Tongue (tissue), 2 donors: ENCODE results near the gene ITGBL1. TPM values are rescaled to one million over a fixed set of nuclear protein-coding genes. Genes with fewer than 3 reads are reported as not detected.

Experiments used
- DNase-seq: peaks from one replicate; pipeline ENCODE4 v3.0.0-alpha.2; 2015
- total RNA-seq: library from RNA; depleted of rRNA; stranded (reverse); fragments of >200 nt; gene quantifications from one replicate; pipeline ENCODE4 v1.2.3, GENCODE V29; 2014

Gene ITGBL1
- total RNA-seq, 1 donor from 2014 or later: 4.3 TPM

DNA sequence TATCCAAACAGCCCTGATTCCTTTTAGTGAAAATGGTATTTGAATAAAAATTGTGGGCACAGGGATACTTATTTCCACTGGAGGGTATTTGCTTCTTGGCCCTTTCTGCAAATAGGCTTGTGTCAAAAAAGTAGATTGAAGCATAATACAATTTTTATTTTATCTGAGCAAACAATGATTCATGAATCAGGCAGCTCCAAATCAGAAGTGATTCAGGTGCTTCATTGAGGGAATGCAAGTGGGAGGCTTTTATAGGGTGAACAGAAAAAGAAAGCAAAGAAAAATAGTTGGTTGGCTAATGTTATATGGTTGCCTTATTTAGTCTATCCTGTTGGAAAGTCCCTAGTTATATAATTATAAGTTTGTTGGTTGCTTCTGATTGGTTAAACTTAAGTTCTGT is 117.9 kb downstream of the ITGBL1 start:
- no peak for DNase-seq

DNA sequence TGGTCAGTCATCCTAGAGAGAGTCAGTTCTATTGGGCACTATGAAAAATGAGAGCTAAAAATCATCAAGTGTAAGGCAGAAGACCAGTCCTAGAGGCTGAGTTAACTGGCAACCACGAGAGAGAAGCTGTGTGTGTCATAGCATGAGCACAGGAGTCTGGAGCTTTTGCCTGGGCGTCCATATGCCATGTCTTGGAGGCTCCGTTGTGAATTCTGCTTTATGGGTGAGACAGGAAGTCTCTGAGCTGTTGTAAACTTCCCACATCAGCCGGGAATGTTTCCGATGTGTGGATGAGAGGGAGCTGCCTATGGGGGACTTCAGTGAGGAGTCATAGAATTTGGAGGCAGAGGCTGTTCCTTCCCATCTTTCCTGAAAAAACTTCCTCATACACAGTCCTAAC is 120.0 kb downstream of the ITGBL1 start:
- no peak for DNase-seq

DNA sequence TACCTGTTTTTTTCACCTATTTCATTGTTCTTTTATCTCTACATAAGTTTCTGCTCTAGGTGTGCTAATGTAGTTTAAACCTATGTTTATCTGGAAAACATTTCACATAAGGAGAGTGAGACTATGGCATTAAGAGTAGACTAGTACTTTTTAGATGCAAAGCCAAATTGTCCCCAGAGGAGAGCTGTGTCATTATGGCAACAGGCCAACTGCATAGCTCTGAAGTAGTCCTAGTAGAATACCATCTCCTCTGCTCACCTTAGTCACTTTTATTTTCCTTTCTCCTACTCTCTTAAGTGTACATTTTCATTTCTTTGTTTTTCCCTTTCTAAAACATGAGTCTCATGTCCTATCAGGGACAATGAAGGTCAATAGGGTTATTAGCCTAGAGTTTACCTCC is 123.1 kb downstream of the ITGBL1 start:
- no peak for DNase-seq

DNA sequence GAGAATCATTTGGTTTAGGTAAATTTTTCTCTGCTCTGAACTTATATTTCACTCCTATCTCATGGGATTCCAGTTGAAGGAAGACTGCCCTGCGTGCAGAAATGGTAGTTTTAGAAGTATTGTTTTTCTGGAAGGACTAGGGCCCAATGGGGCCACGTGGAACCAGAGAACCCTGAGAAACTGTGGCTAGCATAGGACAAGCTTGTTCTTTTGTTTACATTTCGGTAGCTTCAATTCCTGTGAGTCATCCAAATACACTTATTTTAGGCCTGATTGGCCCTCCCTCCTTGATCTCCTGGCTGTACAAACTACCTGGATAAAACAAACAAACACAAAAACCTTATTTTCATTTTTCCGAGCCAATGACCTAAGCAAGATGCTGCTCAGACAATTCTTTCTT is 124.0 kb downstream of the ITGBL1 start:
- DNase-seq: no peak

DNA sequence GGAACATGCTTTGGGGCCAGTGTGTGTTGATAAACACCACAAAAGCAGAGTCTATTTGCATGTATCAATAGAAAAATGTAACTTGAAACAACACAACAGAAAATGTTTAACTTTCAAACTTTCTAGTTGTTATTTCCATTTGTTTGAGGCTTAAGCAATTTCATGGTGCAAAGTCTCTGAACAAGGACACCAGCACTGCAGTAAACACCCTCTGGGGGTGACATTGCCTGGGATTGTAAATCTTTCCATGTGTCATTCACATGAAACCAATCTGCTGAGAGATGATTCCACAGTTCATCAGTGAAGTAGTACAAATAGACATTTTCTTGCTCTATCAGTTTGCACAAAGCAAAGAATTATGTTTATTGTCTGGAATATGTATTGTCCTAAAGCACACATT is 124.5 kb downstream of the ITGBL1 start:
- no peak for DNase-seq

DNA sequence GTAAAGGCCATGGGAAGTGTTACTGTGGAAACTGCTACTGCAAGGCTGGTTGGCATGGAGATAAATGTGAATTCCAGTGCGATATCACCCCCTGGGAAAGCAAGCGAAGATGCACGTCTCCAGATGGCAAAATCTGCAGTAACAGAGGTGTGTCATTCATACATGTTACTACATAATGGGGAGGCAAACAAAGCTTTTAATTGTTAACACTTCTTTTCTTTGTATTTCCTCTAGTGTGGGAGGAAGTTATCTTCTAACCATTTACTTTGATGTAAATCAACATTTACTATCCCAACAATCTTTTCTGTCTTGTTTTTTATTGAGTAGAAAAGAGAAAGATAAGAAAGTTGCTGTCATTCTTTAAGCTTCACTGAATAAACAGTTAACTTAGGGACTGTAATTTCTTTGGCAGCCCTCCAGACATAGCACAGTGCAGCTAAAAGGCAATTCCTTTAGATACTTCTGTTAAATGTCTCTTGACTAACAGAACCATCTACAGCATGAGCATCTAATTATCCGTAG is 126.9 kb downstream of the ITGBL1 start:
- peak; percentile 56 for DNase-seq

DNA sequence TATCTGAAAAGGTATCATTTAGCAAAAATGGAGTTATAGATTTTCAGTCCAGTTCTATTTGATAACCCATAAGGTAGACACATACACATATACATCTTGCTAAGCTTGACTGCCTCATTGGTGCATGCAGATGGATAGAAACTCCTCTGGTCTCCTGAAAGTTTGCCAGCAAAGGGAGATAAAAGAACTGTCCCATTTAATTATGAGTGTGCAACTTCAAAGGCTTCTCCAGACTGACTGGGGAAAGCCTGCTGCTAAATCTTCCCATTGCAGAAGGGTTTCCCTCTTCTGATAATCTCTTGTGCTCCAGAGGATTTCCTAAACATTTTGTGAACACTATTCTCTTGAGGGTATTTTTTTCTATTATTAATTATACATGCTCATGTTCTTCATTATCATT is 131.9 kb downstream of the ITGBL1 start:
- DNase-seq: no peak

DNA sequence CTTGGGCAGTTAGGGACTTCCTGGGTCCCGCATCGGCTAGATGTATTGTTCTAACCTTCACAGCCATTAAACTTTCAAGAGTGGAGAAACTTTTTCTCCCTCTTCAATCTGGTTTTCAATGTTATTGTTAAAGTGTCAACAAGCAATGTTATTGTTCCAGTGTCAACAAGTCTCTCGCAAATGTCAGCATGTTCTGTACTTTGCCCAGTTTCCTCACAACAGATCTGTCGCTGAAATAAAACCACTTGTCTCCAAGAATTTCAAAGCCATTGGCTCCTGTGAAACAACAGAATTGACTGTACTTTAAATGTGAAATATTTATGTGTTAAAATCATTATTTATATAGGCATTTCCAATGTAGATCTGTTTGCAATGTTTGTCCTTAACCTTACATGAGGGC is 138.0 kb downstream of the ITGBL1 start:
- no peak for DNase-seq

DNA sequence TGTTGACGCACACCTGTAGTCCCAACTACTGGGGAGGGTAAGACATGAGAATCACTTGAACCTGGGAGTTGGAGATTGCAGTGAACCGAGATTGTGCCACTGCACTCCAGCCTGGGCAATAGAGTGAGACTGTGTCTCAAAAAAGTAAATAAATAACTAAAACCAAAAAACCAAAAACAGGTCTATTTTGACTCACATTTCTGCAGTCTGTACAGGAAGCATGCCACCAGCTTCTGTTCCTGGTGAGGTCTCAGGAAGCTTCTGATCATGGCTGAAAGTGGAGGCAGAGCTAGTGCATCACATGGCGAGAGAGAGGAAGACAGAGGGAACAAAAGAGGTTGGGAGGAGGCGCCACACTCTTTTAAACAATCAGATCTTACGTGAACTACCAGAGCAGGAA is 142.5 kb downstream of the ITGBL1 start:
- DNase-seq: no peak

DNA sequence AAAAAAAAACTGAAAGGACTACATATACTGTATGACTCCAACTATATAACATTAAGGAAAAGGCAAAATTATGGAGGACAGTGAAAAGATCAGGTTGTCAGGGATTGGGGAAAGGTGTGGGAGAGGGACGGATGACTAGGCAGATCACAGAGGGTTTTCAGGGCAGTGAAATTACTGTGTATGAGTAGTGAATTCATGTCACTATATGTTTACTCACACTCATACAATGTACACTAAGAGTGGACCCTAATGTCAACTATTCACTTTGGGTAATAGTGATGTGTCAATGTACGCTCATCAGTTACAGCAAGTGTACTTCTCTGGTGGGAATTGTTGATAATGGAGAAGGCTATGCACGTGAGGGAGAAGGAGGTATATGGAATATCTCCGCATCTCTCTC is 144.3 kb downstream of the ITGBL1 start:
- no peak for DNase-seq

DNA sequence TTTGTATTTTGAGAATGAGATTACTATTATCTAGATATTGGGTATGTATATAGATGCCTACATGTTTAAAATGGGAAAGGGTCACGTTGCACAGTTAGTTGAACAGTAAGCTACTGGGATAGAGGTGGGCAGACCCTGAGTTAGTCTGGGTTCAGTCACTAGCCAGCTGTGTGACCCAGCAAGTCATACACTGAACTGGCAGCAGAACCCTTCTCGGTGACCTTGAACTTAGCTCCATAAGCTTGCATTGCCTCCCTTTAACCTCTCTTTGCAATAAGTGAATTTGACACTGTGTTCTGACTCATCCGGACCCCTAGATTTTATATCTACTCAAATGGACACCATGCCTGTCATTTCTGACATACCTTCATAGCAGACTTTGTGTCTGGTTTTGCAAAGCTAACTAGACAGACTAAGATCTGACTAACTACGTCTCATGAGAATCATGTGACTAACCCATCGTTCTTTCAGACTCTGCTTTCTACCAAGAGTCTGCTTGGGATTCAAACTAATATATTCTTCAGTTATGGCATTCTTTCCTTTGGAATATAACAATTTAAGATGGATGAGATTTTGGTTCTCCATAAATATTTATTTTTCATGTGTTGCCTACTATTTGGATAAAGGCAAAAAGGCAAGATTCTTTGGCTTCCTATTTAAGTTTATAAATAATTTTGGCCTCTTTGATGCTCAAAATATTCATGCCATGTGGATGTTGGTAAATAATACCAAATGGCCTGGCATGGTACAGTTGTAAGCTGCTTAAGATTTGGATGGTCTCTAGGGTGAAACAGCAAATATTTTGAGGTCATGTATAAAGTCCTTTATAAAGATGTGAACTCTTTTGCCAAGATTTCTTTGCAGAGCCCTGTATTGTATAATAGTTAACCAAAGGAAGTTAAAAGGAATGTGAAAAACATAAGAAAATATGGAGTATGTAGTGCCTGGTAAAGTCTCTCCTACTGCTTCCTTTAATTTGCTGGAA is 159.3 kb downstream of the ITGBL1 start:
- DNase-seq: no peak

DNA sequence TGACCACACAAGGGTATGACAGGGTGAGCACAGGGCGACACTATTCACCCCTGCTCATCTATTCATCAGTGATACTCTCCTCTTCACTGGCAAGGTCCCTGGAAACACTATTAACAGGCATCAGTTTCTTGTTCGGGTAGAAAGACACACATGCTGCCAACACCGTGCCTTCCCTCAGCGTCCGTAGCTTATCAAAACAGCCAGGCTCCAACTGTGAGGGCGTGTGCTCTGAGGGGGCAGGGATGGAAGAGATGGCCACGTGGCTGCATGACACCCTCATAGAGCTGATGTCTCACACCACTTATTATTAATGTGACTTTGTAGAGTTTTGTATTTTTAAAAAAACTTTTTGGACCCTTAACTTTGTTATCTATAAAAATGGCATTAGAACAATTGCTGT is 160.3 kb downstream of the ITGBL1 start:
- DNase-seq: peak; percentile 15

DNA sequence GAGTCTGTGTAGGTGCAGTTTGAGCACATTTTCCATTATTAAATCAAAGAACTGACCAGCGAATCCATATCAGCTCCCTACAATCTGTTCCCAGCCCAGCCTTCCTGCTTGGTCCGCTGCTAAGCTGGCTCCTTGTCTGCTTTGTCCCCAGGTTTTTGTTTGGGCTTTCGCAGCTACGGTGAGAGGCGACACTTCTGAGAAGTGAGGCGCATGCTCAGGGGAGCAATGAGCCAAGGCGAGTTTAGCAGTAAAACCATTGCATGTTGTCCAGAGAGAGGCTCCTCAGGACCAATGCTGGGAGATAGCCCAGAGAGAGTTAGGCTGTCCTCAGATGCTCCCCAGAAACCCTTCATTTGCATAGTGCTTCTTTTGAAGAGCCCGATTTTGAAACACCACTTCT is 162.0 kb downstream of the ITGBL1 start:
- no peak for DNase-seq

DNA sequence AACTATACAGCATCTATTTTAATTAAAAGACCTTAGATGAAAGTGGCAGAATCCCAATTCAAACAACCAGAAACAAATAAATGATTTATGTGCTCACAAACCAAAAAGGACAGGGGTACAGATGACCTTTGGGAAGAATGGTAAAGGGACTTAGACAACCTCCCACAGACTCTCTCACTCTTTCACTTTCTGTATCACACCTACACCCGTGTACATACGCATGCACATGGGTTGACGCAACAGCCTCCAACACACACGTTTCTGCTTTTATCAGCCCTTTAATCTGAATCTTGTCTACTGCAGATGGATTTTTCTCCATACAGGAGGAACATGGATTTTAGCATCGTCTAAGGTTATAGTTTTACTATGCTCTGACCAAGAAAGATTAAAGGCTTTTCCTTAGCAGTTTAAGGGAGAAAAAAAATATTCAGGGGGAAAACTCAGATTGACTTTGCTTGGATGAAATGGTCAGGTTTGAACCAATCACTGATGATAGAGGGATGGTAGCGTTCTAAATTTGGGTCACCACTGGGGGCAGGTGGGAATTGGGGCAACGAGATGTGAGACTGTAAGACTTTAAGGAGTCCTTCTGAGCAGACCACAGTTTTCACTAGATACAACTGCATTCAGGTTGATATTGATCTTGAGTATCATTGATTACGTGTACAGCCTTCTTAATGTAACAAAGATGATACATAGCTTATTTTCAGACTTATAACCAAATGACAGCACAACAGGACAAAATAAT is 166.1 kb downstream of the ITGBL1 start:
- no peak for DNase-seq

DNA sequence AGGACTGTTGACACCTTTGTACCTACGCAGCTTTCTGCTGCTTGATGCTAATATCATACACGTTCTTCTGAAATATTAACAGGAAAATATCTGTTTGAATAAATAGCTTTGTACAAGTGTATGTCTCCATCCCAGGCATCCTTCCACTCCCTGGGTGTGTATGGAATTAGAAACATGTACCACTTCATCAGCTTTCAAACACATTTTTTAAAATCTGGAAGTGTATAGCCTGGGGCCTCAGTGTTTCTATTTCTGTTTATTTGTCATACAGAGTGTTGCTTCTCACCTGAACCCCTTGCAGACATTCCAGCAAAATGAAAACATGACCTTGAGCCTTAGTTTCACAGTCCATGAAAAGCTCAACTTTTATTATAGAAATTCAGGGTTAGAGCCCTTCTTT is 168.6 kb downstream of the ITGBL1 start:
- DNase-seq: no peak

DNA sequence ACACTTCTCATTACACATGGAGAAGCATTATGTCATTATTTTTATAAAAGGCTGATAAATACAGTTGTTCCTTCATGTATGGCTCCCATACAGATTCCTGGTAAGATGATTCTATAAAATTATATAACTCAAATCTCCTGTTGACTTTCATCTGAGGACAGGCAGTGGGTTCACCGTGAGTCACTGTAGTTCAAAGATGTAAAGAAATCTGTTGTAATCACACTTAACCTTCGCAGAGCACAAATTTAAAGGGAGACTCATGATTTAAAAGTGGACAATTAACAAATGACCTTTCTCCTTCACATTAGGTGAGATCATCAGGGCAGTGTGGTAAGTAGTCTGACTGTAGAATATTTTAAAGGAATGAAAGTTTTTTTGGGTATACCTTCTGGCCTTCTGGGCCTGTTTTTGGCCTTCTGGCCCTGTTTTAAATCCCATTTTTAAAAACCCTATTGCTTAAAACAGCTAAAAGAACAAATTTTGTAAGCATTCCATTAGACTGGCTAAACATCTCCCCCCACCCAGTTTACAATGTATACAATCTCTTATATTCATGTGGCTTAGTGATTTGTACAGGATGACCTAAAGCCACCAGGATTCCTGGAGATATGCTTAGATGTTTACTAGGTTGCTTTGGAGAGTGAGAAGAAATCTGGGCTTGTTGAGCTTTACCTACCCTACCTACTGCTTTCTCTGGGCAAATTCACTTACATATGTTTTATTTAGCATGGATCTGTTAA is 171.2 kb downstream of the ITGBL1 start:
- no peak for DNase-seq

DNA sequence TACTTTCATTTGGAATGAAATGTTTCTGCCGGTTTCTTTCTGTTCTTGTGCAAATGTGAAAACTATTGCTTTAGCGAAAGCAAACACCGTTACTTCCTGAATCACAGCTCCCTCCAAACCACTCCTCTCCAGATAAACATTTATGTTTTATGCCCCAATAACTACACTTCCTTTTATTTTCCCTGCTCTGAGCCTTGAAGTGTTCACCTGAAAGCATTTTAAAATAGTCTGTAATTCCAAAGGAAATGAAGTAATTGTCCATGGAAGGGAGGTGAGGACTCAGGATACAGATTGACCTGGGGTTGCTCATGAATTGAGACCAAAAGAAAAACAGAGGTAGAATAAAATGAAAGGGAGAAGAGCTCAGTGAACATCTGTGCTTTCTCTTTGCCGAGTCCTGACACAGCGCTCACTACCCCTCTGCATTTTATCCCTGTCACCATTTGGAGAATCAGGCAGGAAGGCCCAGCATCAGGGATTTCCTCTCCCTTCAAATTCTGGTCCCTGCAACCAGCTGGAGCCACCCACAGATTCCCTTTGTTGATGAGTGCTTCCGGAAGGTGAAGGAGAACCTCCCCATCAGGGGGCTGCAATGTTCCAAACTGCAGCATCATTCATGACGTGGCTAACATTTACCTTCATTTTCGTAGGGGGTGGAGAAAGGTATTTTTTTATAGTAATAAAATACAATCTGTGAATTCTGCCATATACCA is 171.9 kb downstream of the ITGBL1 start:
- DNase-seq: peak; percentile 34

DNA sequence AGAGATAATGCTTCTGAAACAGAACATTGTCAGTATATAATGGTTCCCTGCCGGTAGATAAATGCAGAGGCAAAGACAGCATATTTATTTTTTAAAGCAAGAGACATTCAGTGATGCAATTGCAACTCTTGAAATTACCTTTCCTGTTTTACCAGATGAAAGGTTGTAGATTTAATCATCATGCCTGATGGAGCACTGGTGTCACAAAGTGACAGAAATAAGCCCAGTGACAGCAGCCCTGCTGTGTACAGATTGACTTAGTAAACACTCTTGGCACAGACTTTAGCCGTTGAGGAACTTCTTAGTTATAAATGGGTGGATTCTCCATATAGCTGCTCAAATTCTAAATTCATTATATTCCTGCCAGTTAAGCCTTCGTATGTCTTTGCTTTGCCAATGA is 172.5 kb downstream of the ITGBL1 start:
- peak; percentile 9 for DNase-seq

DNA sequence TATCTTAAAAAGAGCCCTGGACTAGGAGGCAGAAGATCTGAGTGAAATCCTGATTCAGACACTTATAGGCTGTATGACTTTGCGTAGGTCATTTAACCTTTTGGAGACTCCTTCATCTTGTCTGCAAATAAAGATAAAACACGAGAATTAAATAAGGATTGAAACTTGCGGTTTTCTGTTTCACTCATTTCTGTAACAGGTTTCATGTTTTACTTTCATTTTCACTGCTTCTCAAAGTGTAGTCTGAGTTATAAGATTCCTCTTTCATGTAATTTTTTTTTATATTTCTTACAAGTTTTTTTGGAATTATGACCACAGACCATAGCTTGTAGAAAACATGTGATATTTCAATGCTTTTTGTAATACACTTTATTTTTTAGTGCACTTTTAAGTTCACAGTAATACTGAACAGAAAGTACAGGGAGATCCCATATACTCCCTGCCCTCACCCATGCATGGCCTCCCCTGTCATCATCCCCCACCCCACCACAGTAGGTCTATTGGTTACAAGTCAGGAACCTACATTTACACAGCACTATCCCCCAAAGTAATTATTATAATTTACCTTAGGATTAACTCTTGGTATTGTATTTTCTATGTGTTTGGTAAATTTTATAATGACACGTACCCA is 174.6 kb downstream of the ITGBL1 start:
- peak; percentile 2 for DNase-seq

DNA sequence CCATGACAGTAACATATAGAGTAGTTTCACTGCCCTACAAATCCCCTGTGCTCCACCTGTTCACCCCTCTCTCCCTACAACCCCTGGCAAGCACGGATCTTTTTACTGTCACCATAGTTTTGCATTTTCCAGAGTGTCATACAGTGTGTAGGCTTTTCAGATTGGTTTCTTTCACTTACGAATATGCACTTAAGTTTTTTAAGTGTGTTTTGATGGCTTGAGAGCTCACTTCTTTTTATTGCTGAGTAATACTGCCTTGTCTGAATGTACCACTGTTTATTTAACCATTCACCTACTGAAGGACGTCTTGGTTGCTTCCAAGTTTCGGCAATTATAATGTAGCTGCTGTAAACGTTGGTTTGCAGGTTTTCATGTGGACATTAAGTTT is 175.1 kb downstream of the ITGBL1 start:
- peak; percentile 7 for DNase-seq

DNA sequence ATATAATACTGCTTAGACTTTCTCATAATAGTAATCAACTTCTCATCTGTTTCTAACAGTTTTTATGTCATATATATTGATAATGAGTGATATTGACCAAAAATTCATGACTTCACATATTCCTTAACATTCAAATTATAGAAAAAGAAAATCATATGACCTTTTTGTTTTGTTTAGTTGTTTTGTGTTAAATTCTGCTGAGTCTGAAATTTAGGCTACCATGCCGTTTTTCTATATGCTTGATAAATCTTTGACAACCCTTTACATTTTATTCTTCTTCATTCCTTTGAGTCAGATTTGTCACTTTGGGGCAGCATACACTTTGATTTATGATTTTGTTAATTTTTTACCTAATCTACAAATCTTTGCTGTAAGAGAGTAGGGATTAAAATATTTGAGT is 176.4 kb downstream of the ITGBL1 start:
- DNase-seq: no peak
